Myometrial cell (primary cell): ENCODE measurements around the gene GOLGA8S. TPM values are rescaled to one million over a fixed set of nuclear protein-coding genes. Genes with fewer than 3 reads are reported as not detected.

Experiments used
- total RNA-seq: library from RNA; depleted of rRNA; stranded (reverse); fragments of >200 nt; gene quantifications from 2 replicates; pipeline ENCODE4 v1.2.3, GENCODE V29; 2015

Gene GOLGA8S
- not detected in 2 replicates for total RNA-seq

GRCh38 chr15:23354448-23354847 is at the start of gene GOLGA8S:
Gene GOLGA8S, plus strand, starts transcription at chr15:23354748. Its CDS starts 62 bp downstream, at chr15:23354810.

GRCh38 chr15:23334096-23334495 is 20.5 kb upstream of the GOLGA8S start, which contains the start of gene GOLGA6L26:
Gene GOLGA6L26, minus strand, starts transcription at chr15:23334196. Its CDS starts 61 bp downstream, at chr15:23334135.

Other genes starting within 250 kb of the GOLGA8S start
- not detected in 2 replicates for gene GOLGA6L1, start 217.9 kb upstream of the GOLGA8S start, total RNA-seq
- gene GOLGA6L26, start 20.6 kb upstream of the GOLGA8S start, total RNA-seq = not detected in 2 replicates
- gene GOLGA6L2, start 92.5 kb downstream of the GOLGA8S start, total RNA-seq = not detected in 2 replicates
- not detected in 2 replicates for gene MKRN3, start 210.9 kb downstream of the GOLGA8S start, total RNA-seq